MM.1S (cell line): ENCODE data around the gene YTHDF2.

Experiments
- CTCF ChIP-seq: fragments of 300-600 bp; sonication (generic); IDR thresholded peaks from 2 replicates; pipeline ENCODE4 v1.5.1; 2016; ENCODE audit warnings: antibody characterized with exemption, low read length, mixed read lengths
- EZH2phosphoT487 ChIP-seq: fragments of 300-600 bp; sonication (generic); IDR thresholded peaks from 2 replicates; pipeline ENCODE4 v1.6.1; 2018; ENCODE audit warnings: antibody characterized with exemption, low read length

GRCh38 chr1:28804071-28804470, 67.3 kb downstream of the YTHDF2 start:
- TF ChIP-seq CTCF = no peak
- no peak for TF ChIP-seq EZH2phosphoT487
